GM12878 (cell line): Measurements from ENCODE around the gene OGFOD3. TPM values are rescaled to one million over a fixed set of nuclear protein-coding genes. Genes with fewer than 3 reads are reported as not detected.

Experiments
- ATAC-seq: fragments of 200-7000 bp; cut with Tn5 transposase; 3 replicates; pipeline ENCODE4 v1.9.1; 2020; ENCODE audit warnings: mild to moderate bottlenecking, moderate library complexity
- BruUV-seq: library from RNA; stranded (reverse); fragments of 400-500 nt; replicated peaks from 2 replicates; lab custom pipeline; 2021; lab: Mats Ljungman, UMichigan
- CTCF ChIA-PET: fragments of 300-600 bp; sonication (Branson Sonifier 250); formaldehyde crosslinking; extraction: SDS; loops from one replicate; lab custom pipeline; 2021; ENCODE audit warnings: inconsistent platforms; lab: Yijun Ruan, JAX
- POLR2A ChIA-PET: fragments of 350-600 bp; formaldehyde crosslinking; extraction: SDS; loops from one replicate; lab custom pipeline; 2021; ENCODE audit warnings: inconsistent platforms; lab: Charles Lee
- RAD21 ChIA-PET: fragments of 300-600 bp; sonication (Branson Sonifier 250); formaldehyde crosslinking; loops from one replicate; lab custom pipeline; 2023; ENCODE audit warnings: antibody characterized with exemption; ENCODE audit not compliant: unreplicated experiment; lab: Charles Lee
- SMC1A ChIA-PET: fragments of 300-600 bp; sonication (Branson Sonifier 250); formaldehyde crosslinking; loops from one replicate; lab custom pipeline; 2023; ENCODE audit not compliant: unreplicated experiment, uncharacterized antibody; lab: Charles Lee
- DNase-seq: peaks from one replicate; pipeline ENCODE4 v3.0.0-alpha.2; 2011; ENCODE audit warnings: low read depth, low spot score
- FAIRE-seq: peaks from 3 replicates; lab custom pipeline; 2011; peaks lifted over from hg19 to GRCh38; lab: Jason Lieb, UNC
- H2AFZ ChIP-seq: 2 replicates; pipeline ENCODE4 v1.6.0; 2011; ENCODE audit warnings: low read depth, low read length, control low read depth; ENCODE audit not compliant: control insufficient read depth
- H3K27ac ChIP-seq: 2 replicates; pipeline ENCODE4 v1.5.1; 2011; ENCODE audit warnings: control low read depth; ENCODE audit not compliant: control insufficient read depth, insufficient read depth
- H3K27me3 ChIP-seq, 2 experiments: replicated peaks in 1 of 2; 2 replicates each; pipeline versions ENCODE4 v1.6.0 to v1.6.1; 2011; ENCODE audit warnings: low read length in 1 of 2; ENCODE audit not compliant: control insufficient read depth in 2 of 2, insufficient read depth in 2 of 2
- H3K36me3 ChIP-seq, 2 experiments: 2 replicates each; pipeline ENCODE4 v1.5.1; 2011; ENCODE audit warnings: low read length in 1 of 2; ENCODE audit not compliant: control insufficient read depth in 2 of 2, insufficient read depth in 2 of 2
- H3K4me1 ChIP-seq: 2 replicates; pipeline ENCODE4 v1.6.1; 2011; ENCODE audit warnings: mild to moderate bottlenecking, low read length, moderate library complexity, mixed read lengths; ENCODE audit not compliant: control insufficient read depth, insufficient read depth
- H3K4me2 ChIP-seq: 2 replicates; pipeline ENCODE4 v1.6.0; 2011; ENCODE audit warnings: control low read depth; ENCODE audit not compliant: control insufficient read depth, insufficient read depth
- H3K4me3 ChIP-seq: fragments of 200-600 bp; sonication (generic); 2 replicates; pipeline ENCODE4 v1.5.1; 2016
- H3K79me2 ChIP-seq: 2 replicates; pipeline ENCODE4 v1.6.0; 2011; ENCODE audit warnings: low read length; ENCODE audit not compliant: control insufficient read depth, insufficient read depth
- H3K9ac ChIP-seq: 2 replicates; pipeline ENCODE4 v1.8.0; 2011; ENCODE audit warnings: low read length, control low read depth, mixed read lengths; ENCODE audit not compliant: control insufficient read depth, insufficient read depth
- H3K9me3 ChIP-seq: replicated peaks from 3 replicates; pipeline ENCODE4 v1.5.1; 2011; ENCODE audit warnings: mild to moderate bottlenecking, low read length; ENCODE audit not compliant: control insufficient read depth, insufficient read depth
- H4K20me1 ChIP-seq: 2 replicates; pipeline ENCODE4 v1.6.0; 2011; ENCODE audit not compliant: control insufficient read depth, insufficient read depth
- CBFB ChIP-seq: IDR thresholded peaks from 2 replicates; pipeline ENCODE4 v1.6.1; 2016; ENCODE audit warnings: antibody characterized with exemption, low read depth
- IKZF1 ChIP-seq: fragments of 450-650 bp; conservative IDR thresholded peaks from 2 replicates; pipeline ENCODE4 v1.6.1; 2017; ENCODE audit warnings: antibody characterized with exemption, mild to moderate bottlenecking
- RAD21 ChIP-seq: IDR thresholded peaks from 2 replicates; pipeline ENCODE4 v1.6.1; 2011; ENCODE audit warnings: mild to moderate bottlenecking, low read depth, low read length, moderate library complexity; ENCODE audit not compliant: insufficient read depth
- SIN3A ChIP-seq: IDR thresholded peaks from 2 replicates; pipeline ENCODE4 v1.6.1; 2012; ENCODE audit warnings: low read depth, low read length, improper control_type of control experiment
- TCF3 ChIP-seq: IDR thresholded peaks from 2 replicates; pipeline ENCODE4 v1.6.1; 2012; ENCODE audit warnings: low read depth, mild to moderate bottlenecking, low read length, borderline replicate concordance; ENCODE audit not compliant: insufficient read depth
- WGBS: methylation state at CpG from one replicate; pipeline ENCODE4 v1.1.6; 2016; ENCODE audit warnings: low lambda C conversion rate; ENCODE audit not compliant: insufficient replicate concordance, insufficient coverage; ENCODE audit errors: missing lambda C conversion rate; 5-methylcytosine and 5-hydroxymethylcytosine counted together
- in situ Hi-C: fragments of 300-500 bp; cut with MboI; formaldehyde crosslinking; loops from 9 replicates; pipeline ENCODE4 v1.14.3; 2018; ENCODE audit warnings: mixed read lengths
- intact Hi-C: fragments of 100-400 bp; cut with micrococcal nuclease; formaldehyde crosslinking; loops from one replicate; pipeline ENCODE4 v1.14.2; 2022; ENCODE audit not compliant: unreplicated experiment
- polyA plus RNA-seq, 11 experiments: library from polyadenylated mRNA; depleted of rRNA in 4 of 11; unstranded in 6 of 11; stranded (reverse) in 5 of 11; fragments of >200 nt; fragmentation: Nextera tagmentation in 4 of 11; fragmentation: Illumina TruSeq in 1 of 11; extraction: Ambion mirVana in 4 of 11; extraction: Trizol in 1 of 11; gene quantifications; 1 replicate in 1 of 11; 2 replicates in 10 of 11; pipeline versions ENCODE4 v1.2.1 to v1.2.3, GENCODE V29; 2011 to 2016; ENCODE audit warnings: inconsistent platforms in 2 of 11, missing spikeins in 2 of 11, low read depth in 1 of 11
- total RNA-seq, 4 experiments: library from RNA; depleted of rRNA in 3 of 4; stranded (reverse); fragments of >200 nt in 3 of 4; fragmentation: Illumina TruSeq in 1 of 4; extraction: Trizol in 1 of 4; gene quantifications; 2 replicates each; pipeline versions ENCODE4 v1.2.1 to v1.2.3, GENCODE V29; 2013 to 2021
- TF ChIP-seq, protein P1 (sequence below): fragments of 450-650 bp; IDR thresholded peaks from 2 replicates; pipeline ENCODE4 v1.6.1; 2016; ENCODE audit warnings: mild to moderate bottlenecking
- TF ChIP-seq, protein P2 (sequence below): IDR thresholded peaks from 2 replicates; pipeline ENCODE4 v1.6.1; 2012; ENCODE audit warnings: mild to moderate bottlenecking, low read depth, low read length
- TF ChIP-seq, protein P3 (sequence below): fragments of 450-650 bp; IDR thresholded peaks from 2 replicates; pipeline ENCODE4 v1.6.1; 2016; ENCODE audit warnings: mild to moderate bottlenecking
- TF ChIP-seq, protein P4 (sequence below): fragments of 450-650 bp; IDR thresholded peaks from 2 replicates; pipeline ENCODE4 v1.6.1; 2014; ENCODE audit warnings: mild to moderate bottlenecking

Gene OGFOD3
- total and polyA plus RNA-seq, 10 of the 15 experiments (the other 5 are each of a cell fraction or from before 2014, with no cell fraction given), result 0.48 to 28.4 (median 18.3) TPM

DNA sequence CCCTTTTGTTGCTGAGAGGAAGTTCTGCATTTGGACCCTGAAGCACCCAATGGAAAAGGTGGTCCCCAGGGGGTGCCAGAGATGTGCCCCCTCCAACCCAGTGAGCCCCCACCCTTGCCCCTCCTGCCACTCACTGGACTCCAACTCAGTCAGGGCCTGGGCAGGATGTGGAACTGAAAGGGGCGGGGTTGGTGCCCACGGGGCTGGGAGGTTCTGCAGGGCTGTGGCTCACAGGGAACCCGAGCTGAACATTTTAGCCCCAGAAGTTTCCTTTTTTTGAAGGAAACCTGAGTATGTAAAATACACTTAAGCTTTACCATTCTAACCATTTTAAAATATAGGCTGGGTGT lies 15.8 kb upstream of the OGFOD3 start:
- DNase-seq (no peak), ATAC-seq (peak; percentile 87)
- intact Hi-C loops, result no loop called here
- no peak overlapping the region for H3K27ac ChIP-seq
- TF ChIP-seq CBFB, result no peak
- no peak for TF ChIP-seq RAD21
- TF ChIP-seq, protein P1, sequence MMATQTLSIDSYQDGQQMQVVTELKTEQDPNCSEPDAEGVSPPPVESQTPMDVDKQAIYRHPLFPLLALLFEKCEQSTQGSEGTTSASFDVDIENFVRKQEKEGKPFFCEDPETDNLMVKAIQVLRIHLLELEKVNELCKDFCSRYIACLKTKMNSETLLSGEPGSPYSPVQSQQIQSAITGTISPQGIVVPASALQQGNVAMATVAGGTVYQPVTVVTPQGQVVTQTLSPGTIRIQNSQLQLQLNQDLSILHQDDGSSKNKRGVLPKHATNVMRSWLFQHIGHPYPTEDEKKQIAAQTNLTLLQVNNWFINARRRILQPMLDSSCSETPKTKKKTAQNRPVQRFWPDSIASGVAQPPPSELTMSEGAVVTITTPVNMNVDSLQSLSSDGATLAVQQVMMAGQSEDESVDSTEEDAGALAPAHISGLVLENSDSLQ, result peak; percentile 57; the same call in 1 of the 2 replicates
- no peak for TF ChIP-seq SIN3A
- TF ChIP-seq, all 136 proteins: peak for 1
- Histone ChIP-seq H4K20me1 (no peaks in the 10 kb centered on the region), H3K27me3 (no peaks in the 10 kb centered on the region), H3K4me2 (no peak overlapping the region), H2AFZ (no peak overlapping the region), H3K9me3 (no peaks in the 10 kb centered on the region), H3K4me3 (no peak overlapping the region), H3K36me3 (no peaks in the 10 kb centered on the region), H3K4me1 (peaks cover 3% of the 10 kb centered on the region), H3K9ac (no peak overlapping the region), H3K79me2 (no peaks in the 10 kb centered on the region)
- ChIA-PET CTCF (interaction anchor here (1.6 to 2.2 kb wide), 2 partner anchors 9 to 11 kb away, joined by 5 to 7 read pairs; no protein-coding TSS in a partner anchor), POLR2A (interaction anchor here (0.9 to 1.0 kb wide), 2 partner anchors 9 to 85 kb away, joined by 3 read pairs; no protein-coding TSS in a partner anchor), RAD21 (no interaction called here), SMC1A (no interaction called here)
- in situ Hi-C loops, result no loop called here
- FAIRE-seq, result no peak
- WGBS, result 0% methylated on average over 3 of the region's 3 CpGs
- BruUV-seq, result no TSS peak

DNA sequence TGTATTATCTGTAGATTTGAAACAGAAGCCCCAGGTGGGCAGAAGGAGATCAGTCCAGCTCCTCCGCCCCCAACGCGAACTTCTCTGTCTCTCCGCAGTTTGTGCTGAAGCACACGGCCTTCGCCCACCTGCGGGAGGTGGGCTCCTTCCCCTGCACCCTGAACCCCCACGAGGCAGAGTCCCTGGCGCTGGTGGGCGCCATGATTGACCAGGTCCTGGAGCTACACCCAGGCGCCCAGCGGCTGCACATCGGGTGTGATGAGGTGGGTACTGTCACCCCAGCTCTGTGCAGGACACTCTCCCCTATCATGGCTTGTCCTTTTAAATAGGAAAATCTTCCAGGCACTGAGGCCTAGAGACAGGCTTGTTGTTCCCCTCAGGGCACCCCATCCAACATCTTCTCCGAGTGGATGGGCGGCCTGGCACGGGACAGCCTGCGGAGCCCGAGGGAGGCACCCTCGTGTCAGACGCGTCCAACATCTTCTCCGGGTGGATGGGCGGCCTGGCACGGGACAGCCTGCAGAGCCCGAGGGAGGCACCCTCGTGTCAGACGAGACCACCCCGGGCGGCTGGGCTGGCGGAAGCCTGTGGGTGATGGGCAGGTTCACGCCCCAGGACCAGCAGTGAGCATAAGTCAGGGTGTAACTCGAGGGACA lies 15.3 kb upstream of the OGFOD3 start:
- H4K20me1 ChIP-seq, result no peaks in the 10 kb centered on the region
- POLR2A ChIA-PET, result interaction anchor here (0.6 to 1.0 kb wide), 2 partner anchors 16 to 85 kb away, joined by 3 read pairs; no protein-coding TSS in a partner anchor
- no peaks in the 10 kb centered on the region for H3K36me3 ChIP-seq
- WGBS, result 91% methylated on average over 32 of the region's 32 CpGs
- BruUV-seq, result no TSS peak
- SMC1A ChIA-PET, result no interaction called here
- no peak overlapping the region for H3K4me3 ChIP-seq
- peaks cover 3% of the 10 kb centered on the region for H3K4me1 ChIP-seq
- H3K79me2 ChIP-seq, result no peaks in the 10 kb centered on the region
- no peak overlapping the region for H2AFZ ChIP-seq
- H3K9me3 ChIP-seq, result no peaks in the 10 kb centered on the region
- intact Hi-C loops, result no loop called here
- no peaks in the 10 kb centered on the region for H3K27me3 ChIP-seq
- no peak overlapping the region for H3K9ac ChIP-seq
- in situ Hi-C loops, result no loop called here
- FAIRE-seq (no peak), ATAC-seq (no peak), DNase-seq (no peak)
- RAD21 ChIA-PET, result no interaction called here
- no peak overlapping the region for H3K27ac ChIP-seq
- no peak overlapping the region for H3K4me2 ChIP-seq
- CTCF ChIA-PET, result interaction anchor here (1.6 to 2.2 kb wide), 2 partner anchors 9 to 10 kb away, joined by 5 to 7 read pairs; no protein-coding TSS in a partner anchor
- TF ChIP-seq, protein P2, sequence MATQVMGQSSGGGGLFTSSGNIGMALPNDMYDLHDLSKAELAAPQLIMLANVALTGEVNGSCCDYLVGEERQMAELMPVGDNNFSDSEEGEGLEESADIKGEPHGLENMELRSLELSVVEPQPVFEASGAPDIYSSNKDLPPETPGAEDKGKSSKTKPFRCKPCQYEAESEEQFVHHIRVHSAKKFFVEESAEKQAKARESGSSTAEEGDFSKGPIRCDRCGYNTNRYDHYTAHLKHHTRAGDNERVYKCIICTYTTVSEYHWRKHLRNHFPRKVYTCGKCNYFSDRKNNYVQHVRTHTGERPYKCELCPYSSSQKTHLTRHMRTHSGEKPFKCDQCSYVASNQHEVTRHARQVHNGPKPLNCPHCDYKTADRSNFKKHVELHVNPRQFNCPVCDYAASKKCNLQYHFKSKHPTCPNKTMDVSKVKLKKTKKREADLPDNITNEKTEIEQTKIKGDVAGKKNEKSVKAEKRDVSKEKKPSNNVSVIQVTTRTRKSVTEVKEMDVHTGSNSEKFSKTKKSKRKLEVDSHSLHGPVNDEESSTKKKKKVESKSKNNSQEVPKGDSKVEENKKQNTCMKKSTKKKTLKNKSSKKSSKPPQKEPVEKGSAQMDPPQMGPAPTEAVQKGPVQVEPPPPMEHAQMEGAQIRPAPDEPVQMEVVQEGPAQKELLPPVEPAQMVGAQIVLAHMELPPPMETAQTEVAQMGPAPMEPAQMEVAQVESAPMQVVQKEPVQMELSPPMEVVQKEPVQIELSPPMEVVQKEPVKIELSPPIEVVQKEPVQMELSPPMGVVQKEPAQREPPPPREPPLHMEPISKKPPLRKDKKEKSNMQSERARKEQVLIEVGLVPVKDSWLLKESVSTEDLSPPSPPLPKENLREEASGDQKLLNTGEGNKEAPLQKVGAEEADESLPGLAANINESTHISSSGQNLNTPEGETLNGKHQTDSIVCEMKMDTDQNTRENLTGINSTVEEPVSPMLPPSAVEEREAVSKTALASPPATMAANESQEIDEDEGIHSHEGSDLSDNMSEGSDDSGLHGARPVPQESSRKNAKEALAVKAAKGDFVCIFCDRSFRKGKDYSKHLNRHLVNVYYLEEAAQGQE, result no peak
- TF ChIP-seq, protein P3, sequence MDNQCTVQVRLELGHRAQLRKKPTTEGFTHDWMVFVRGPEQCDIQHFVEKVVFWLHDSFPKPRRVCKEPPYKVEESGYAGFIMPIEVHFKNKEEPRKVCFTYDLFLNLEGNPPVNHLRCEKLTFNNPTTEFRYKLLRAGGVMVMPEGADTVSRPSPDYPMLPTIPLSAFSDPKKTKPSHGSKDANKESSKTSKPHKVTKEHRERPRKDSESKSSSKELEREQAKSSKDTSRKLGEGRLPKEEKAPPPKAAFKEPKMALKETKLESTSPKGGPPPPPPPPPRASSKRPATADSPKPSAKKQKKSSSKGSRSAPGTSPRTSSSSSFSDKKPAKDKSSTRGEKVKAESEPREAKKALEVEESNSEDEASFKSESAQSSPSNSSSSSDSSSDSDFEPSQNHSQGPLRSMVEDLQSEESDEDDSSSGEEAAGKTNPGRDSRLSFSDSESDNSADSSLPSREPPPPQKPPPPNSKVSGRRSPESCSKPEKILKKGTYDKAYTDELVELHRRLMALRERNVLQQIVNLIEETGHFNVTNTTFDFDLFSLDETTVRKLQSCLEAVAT, result no peak
- TF ChIP-seq TCF3 (no peak), IKZF1 (no peak)
- TF ChIP-seq, protein P4, sequence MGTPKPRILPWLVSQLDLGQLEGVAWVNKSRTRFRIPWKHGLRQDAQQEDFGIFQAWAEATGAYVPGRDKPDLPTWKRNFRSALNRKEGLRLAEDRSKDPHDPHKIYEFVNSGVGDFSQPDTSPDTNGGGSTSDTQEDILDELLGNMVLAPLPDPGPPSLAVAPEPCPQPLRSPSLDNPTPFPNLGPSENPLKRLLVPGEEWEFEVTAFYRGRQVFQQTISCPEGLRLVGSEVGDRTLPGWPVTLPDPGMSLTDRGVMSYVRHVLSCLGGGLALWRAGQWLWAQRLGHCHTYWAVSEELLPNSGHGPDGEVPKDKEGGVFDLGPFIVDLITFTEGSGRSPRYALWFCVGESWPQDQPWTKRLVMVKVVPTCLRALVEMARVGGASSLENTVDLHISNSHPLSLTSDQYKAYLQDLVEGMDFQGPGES, result no peak
